ENCODE data around the gene POU2F1. TPM values are rescaled to one million over a fixed set of nuclear protein-coding genes. Genes with fewer than 3 reads are reported as not detected.

POU2F1 gene
- total RNA-seq, 1 experiment from 2014 or later, result 43.2 TPM

DNA sequence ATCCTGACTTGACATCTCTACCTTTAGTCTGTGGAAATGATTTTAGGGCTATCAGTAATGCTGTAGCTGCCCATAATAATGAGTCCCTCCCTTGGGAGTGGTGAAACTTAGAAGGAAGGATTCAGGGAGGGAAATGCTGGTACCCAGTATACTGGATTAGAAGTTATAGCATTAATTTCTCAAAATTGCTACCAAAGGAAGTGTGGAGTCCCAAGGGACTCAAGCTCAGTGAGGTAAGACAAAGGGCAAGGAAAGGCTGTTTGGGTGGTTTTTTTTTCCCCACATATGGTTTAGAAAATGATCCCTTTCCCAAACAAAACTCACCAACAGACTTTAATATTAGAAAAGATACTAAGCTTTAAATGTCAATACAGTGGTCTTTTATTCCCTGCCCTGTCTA lies 197.7 kb downstream of the POU2F1 start:
- Histone ChIP-seq H3K36me3 (ENCODE audit: insufficient read depth, low read length) (peaks cover 24% of the 10 kb centered on the region; the same call in 1 of the 2 replicates), H3K9me3 (ENCODE audit: low read length) (no peaks in the 10 kb centered on the region), H3K4me2 (ENCODE audit: low read depth, low read length, poor library complexity, severe bottlenecking) (peak overlapping the region; percentile 59), H3K79me2 (ENCODE audit: low read length) (peaks cover 5% of the 10 kb centered on the region; the same call in 1 of the 2 replicates), H3K4me3 (ENCODE audit: low read length) (peak overlapping the region; percentile 33; the same call in 1 of the 2 replicates), H4K20me1 (ENCODE audit: insufficient read depth, low read depth, low read length) (no peaks in the 10 kb centered on the region), H2AFZ (ENCODE audit: low read length) (no peak overlapping the region), H3K9ac (ENCODE audit: low read length) (peak overlapping the region; percentile 27), H3K4me1 (ENCODE audit: low read length) (peaks cover 49% of the 10 kb centered on the region), H3K27me3 (ENCODE audit: low read length) (no peaks in the 10 kb centered on the region), H3K27ac (ENCODE audit: low read length) (peak overlapping the region; percentile 76), H3K9me2 (replicated peaks; ENCODE audit: insufficient read depth, low read length) (no peaks in the 10 kb centered on the region)
- DNase-seq, result peak; percentile 67

DNA sequence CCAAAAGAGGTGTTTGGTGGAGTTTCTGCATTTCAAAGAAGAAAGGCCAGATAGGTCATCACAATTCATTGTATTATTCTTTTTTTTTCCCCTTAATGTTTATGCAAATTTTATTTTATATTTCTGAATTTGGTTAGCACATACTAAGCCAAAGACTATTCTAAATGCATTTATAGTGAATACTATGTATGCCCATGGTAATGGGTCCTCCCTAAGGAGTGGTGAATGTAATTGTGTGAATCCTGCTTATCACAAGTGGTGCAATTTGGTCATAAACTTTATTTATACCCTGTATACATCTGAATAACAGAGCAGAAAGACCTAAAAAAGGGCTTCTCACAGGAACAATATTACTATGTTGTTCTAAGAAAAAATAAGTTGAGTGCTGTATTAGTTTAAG lies 198.6 kb downstream of the POU2F1 start:
- Histone ChIP-seq H3K4me3 (ENCODE audit: low read length) (no peak overlapping the region), H3K9me3 (ENCODE audit: low read length) (no peaks in the 10 kb centered on the region), H3K27ac (ENCODE audit: low read length) (peak overlapping the region; percentile 76), H3K9me2 (replicated peaks; ENCODE audit: insufficient read depth, low read length) (no peaks in the 10 kb centered on the region), H3K4me1 (ENCODE audit: low read length) (peaks cover 45% of the 10 kb centered on the region), H4K20me1 (ENCODE audit: insufficient read depth, low read depth, low read length) (no peaks in the 10 kb centered on the region), H3K9ac (ENCODE audit: low read length) (no peak overlapping the region), H3K79me2 (ENCODE audit: low read length) (peaks cover 5% of the 10 kb centered on the region; the same call in 1 of the 2 replicates), H3K36me3 (ENCODE audit: insufficient read depth, low read length) (peaks cover 22% of the 10 kb centered on the region; the same call in 1 of the 2 replicates), H3K27me3 (ENCODE audit: low read length) (no peaks in the 10 kb centered on the region), H2AFZ (ENCODE audit: low read length) (no peak overlapping the region), H3K4me2 (ENCODE audit: low read depth, low read length, poor library complexity, severe bottlenecking) (peak overlapping the region; percentile 6)
- no peak for DNase-seq

DNA sequence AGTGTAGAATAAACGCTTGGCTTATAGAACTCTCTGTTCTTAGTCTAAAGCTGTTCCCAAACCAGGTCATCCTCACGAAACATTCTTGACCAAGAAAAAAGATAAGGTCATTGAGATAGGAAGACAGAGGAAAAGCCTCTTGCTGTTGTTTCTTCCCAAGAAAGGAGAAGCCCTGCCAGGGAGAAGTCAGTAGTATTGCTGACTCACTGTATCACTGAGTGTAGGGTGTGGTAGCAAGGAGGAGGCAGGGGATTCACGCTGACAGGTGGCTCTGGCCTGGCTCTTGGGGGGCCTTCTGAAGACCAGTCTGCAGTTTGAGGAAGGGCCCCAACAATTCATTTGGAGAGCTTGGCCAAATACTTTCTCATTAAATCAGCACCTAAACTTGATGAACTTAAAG lies 199.8 kb downstream of the POU2F1 start:
- H3K9me2 ChIP-seq (replicated peaks; ENCODE audit: insufficient read depth, low read length), result no peaks in the 10 kb centered on the region
- H3K4me2 ChIP-seq (ENCODE audit: low read depth, low read length, poor library complexity, severe bottlenecking), result no peak overlapping the region
- DNase-seq, result no peak
- no peaks in the 10 kb centered on the region for H3K9me3 ChIP-seq (ENCODE audit: low read length)
- H3K79me2 ChIP-seq (ENCODE audit: low read length), result peaks cover 5% of the 10 kb centered on the region; the same call in 1 of the 2 replicates
- peak overlapping the region; percentile 46 for H3K27ac ChIP-seq (ENCODE audit: low read length)
- H3K9ac ChIP-seq (ENCODE audit: low read length), result no peak overlapping the region
- H2AFZ ChIP-seq (ENCODE audit: low read length), result no peak overlapping the region
- H3K4me3 ChIP-seq (ENCODE audit: low read length), result no peak overlapping the region
- H3K4me1 ChIP-seq (ENCODE audit: low read length), result peaks cover 53% of the 10 kb centered on the region
- H3K27me3 ChIP-seq (ENCODE audit: low read length), result no peaks in the 10 kb centered on the region
- H4K20me1 ChIP-seq (ENCODE audit: insufficient read depth, low read depth, low read length), result no peaks in the 10 kb centered on the region
- H3K36me3 ChIP-seq (ENCODE audit: insufficient read depth, low read length), result peaks cover 18% of the 10 kb centered on the region; the same call in 1 of the 2 replicates

DNA sequence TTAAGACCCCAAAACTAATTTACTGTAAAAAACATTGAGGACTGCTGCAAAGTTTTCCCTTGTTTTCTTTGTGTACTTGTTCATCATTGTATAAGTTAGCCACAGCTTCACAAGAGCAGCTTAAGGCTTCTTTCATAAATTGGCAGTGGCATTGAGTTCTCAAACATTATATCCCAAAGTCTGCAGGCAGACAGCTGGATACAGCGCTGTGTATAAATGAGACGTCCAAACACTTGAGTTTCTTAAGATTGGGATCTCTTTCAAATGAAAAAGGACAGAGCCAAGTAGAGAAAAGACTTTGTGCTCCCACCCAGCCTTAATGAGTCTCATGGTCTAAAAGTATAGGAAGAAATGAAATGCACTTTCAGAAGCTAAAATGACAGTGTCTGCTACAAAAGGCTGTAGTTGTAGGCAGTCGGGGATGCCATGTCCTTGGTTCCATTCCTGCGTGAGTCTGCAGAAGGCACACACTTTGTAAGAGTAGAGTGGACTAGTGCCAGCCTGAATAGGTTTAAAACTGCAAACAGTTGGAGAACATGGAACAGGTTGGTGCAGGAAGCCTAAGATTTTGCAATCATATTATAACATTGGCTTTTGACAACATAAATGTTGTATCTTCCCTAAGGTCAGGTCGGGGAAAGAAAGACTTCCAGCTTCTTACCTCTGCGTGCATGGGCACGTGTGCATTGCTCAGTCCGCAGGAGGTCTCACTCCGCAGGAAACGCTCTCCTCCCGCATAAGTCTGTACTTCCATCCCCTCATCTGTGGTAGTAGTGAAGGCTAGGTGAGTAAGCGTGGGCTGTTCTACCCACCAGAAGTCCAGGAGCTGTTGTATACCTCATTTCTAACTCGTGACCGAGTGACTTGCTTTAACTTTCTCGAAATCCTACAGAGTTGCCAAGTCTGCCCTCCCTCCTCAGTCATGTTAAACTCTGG lies 203.3 kb downstream of the POU2F1 start:
- Histone ChIP-seq H3K9me2 (replicated peaks; ENCODE audit: insufficient read depth, low read length) (no peaks in the 10 kb centered on the region), H3K79me2 (ENCODE audit: low read length) (no peaks in the 10 kb centered on the region), H3K4me3 (ENCODE audit: low read length) (no peak overlapping the region), H3K27ac (ENCODE audit: low read length) (peak overlapping the region; percentile 99), H3K4me1 (ENCODE audit: low read length) (peaks cover 58% of the 10 kb centered on the region), H2AFZ (ENCODE audit: low read length) (no peak overlapping the region), H3K9me3 (ENCODE audit: low read length) (no peaks in the 10 kb centered on the region), H3K27me3 (ENCODE audit: low read length) (no peaks in the 10 kb centered on the region), H4K20me1 (ENCODE audit: insufficient read depth, low read depth, low read length) (no peaks in the 10 kb centered on the region), H3K4me2 (ENCODE audit: low read depth, low read length, poor library complexity, severe bottlenecking) (no peak overlapping the region), H3K36me3 (ENCODE audit: insufficient read depth, low read length) (peaks cover 5% of the 10 kb centered on the region; the same call in 1 of the 2 replicates), H3K9ac (ENCODE audit: low read length) (no peak overlapping the region)
- DNase-seq, result no peak

DNA sequence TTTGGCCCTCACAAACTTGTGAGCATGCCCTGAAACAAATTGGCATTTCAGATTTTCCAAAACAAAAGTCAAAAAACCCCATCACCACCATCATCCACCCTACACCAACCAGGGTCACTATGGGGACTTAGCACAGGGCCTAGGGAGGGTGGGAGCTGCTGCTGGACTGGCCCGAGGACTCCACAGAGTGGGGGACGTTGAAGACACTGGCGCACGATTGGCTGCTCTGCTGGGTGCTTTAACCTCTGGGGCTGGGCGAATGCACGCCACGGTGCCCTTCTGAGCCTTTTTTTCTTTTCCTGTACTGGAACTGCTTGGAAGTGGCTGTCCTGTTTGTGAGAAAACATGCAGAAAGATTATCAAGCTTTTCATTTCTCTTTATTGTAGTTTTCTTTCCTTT lies 204.8 kb downstream of the POU2F1 start:
- no peak for DNase-seq
- Histone ChIP-seq H3K4me1 (ENCODE audit: low read length) (peaks cover 64% of the 10 kb centered on the region), H3K9me3 (ENCODE audit: low read length) (no peaks in the 10 kb centered on the region), H3K36me3 (ENCODE audit: insufficient read depth, low read length) (peaks cover 5% of the 10 kb centered on the region; the same call in 1 of the 2 replicates), H3K4me3 (ENCODE audit: low read length) (no peak overlapping the region), H3K79me2 (ENCODE audit: low read length) (no peaks in the 10 kb centered on the region), H3K9me2 (replicated peaks; ENCODE audit: insufficient read depth, low read length) (no peaks in the 10 kb centered on the region), H3K27ac (ENCODE audit: low read length) (peak overlapping the region; percentile 99), H3K27me3 (ENCODE audit: low read length) (no peaks in the 10 kb centered on the region), H3K9ac (ENCODE audit: low read length) (no peak overlapping the region), H3K4me2 (ENCODE audit: low read depth, low read length, poor library complexity, severe bottlenecking) (no peak overlapping the region), H4K20me1 (ENCODE audit: insufficient read depth, low read depth, low read length) (no peaks in the 10 kb centered on the region), H2AFZ (ENCODE audit: low read length) (no peak overlapping the region)

DNA sequence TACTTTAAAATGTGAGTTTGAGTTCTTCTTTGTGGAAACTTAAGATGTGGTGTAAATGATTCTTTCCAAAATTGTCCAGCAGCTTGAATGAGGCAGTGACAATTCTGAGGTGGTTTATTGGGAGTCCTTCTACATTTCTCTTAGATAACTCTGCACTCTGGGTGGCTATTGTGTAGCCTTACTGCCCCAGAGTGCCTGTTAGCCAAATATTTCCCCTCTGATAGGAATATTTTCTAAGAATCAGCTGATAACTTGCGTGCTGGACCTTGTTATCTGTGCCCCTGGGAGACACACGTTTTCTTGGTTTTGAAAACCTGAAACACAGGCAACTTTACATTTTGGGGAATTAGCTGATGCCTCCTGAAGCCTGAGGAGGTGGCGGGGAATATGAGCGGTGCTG lies 206.0 kb downstream of the POU2F1 start:
- no peak for DNase-seq
- peak overlapping the region; percentile 99 for H3K27ac ChIP-seq (ENCODE audit: low read length)

DNA sequence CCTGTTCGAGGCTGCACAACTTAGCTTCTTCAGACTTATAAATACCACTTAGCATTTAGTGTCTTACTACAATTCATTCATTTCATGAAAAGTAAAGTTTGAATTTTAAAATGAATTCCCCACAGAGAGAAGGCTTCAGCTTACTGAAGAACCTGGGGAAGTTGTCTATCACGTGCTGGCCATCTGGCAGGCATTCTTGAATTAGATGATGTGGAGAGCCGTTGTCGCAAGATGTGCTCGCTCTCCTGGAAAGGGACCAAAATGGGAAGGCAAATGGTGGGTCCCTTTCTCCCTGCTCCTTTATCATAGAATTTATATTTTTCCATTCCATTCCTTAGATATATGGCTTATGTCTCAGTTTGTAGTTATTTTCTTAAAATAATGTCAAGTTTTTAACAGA lies 207.2 kb downstream of the POU2F1 start:
- H3K4me1 ChIP-seq (ENCODE audit: low read length), result peaks cover 82% of the 10 kb centered on the region
- DNase-seq, result peak; percentile 40
- peaks cover 2% of the 10 kb centered on the region; the same call in 1 of the 2 replicates for H3K36me3 ChIP-seq (ENCODE audit: insufficient read depth, low read length)
- H3K9me3 ChIP-seq (ENCODE audit: low read length), result no peaks in the 10 kb centered on the region
- no peak overlapping the region for H3K4me3 ChIP-seq (ENCODE audit: low read length)
- no peaks in the 10 kb centered on the region for H3K27me3 ChIP-seq (ENCODE audit: low read length)
- peak overlapping the region; percentile 99 for H3K27ac ChIP-seq (ENCODE audit: low read length)
- no peak overlapping the region for H3K9ac ChIP-seq (ENCODE audit: low read length)
- H3K79me2 ChIP-seq (ENCODE audit: low read length), result no peaks in the 10 kb centered on the region
- no peak overlapping the region for H2AFZ ChIP-seq (ENCODE audit: low read length)
- no peaks in the 10 kb centered on the region for H3K9me2 ChIP-seq (replicated peaks; ENCODE audit: insufficient read depth, low read length)
- no peaks in the 10 kb centered on the region for H4K20me1 ChIP-seq (ENCODE audit: insufficient read depth, low read depth, low read length)
- H3K4me2 ChIP-seq (ENCODE audit: low read depth, low read length, poor library complexity, severe bottlenecking), result no peak overlapping the region

More for the DNA sequence above, 206.0 kb downstream of the POU2F1 start:
- Histone ChIP-seq H3K9me3 (ENCODE audit: low read length) (no peaks in the 10 kb centered on the region), H3K4me2 (ENCODE audit: low read depth, low read length, poor library complexity, severe bottlenecking) (no peak overlapping the region), H3K9me2 (replicated peaks; ENCODE audit: insufficient read depth, low read length) (no peaks in the 10 kb centered on the region), H3K36me3 (ENCODE audit: insufficient read depth, low read length) (peaks cover 5% of the 10 kb centered on the region; the same call in 1 of the 2 replicates), H3K4me3 (ENCODE audit: low read length) (no peak overlapping the region), H3K27me3 (ENCODE audit: low read length) (no peaks in the 10 kb centered on the region), H2AFZ (ENCODE audit: low read length) (no peak overlapping the region), H3K4me1 (ENCODE audit: low read length) (peaks cover 71% of the 10 kb centered on the region), H4K20me1 (ENCODE audit: insufficient read depth, low read depth, low read length) (no peaks in the 10 kb centered on the region), H3K9ac (ENCODE audit: low read length) (0 out of 2 replicates have a peak overlapping the region, but pooled peaks have one; percentile 8), H3K79me2 (ENCODE audit: low read length) (no peaks in the 10 kb centered on the region)

DNA sequence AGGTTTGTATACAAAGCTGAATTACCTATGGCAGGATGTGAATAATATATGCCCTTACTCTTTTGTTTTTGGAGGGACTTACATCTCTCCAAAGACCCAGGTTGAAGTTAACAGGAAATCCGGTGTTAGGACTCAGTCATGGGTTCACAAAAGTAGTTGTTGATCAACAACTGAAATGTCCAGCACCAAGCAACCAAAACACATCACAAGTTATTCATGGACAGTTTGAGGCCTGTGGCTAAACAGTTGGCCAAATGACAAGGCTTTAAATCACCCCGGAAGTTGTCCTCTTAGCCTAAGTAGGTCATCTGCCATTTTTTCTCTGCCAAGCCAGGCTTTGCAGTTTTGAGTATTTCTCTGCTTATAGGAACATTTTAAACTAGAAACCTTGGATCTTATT lies 207.7 kb downstream of the POU2F1 start:
- peak; percentile 48 for DNase-seq
- H2AFZ ChIP-seq (ENCODE audit: low read length), result no peak overlapping the region
- H3K9me2 ChIP-seq (replicated peaks; ENCODE audit: insufficient read depth, low read length), result no peaks in the 10 kb centered on the region
- no peaks in the 10 kb centered on the region for H3K27me3 ChIP-seq (ENCODE audit: low read length)
- peaks cover 88% of the 10 kb centered on the region for H3K4me1 ChIP-seq (ENCODE audit: low read length)
- H3K79me2 ChIP-seq (ENCODE audit: low read length), result no peaks in the 10 kb centered on the region
- no peak overlapping the region for H3K4me3 ChIP-seq (ENCODE audit: low read length)
- no peak overlapping the region for H3K4me2 ChIP-seq (ENCODE audit: low read depth, low read length, poor library complexity, severe bottlenecking)
- no peak overlapping the region for H3K9ac ChIP-seq (ENCODE audit: low read length)
- no peaks in the 10 kb centered on the region for H4K20me1 ChIP-seq (ENCODE audit: insufficient read depth, low read depth, low read length)
- no peaks in the 10 kb centered on the region for H3K9me3 ChIP-seq (ENCODE audit: low read length)
- peak overlapping the region; percentile 99 for H3K27ac ChIP-seq (ENCODE audit: low read length)
- peaks cover 8% of the 10 kb centered on the region for H3K36me3 ChIP-seq (ENCODE audit: insufficient read depth, low read length)

Data from Karpas-422 (cell line).